Chondrocyte (in vitro differentiated cells): ENCODE results near the gene PPFIA1. TPM values are rescaled to one million over a fixed set of nuclear protein-coding genes. Genes with fewer than 3 reads are reported as not detected.
A peak's percentile ranks its signal among the peaks of the same experiment; 100 is the strongest.

Experiments used
- DNase-seq: peaks from one replicate; pipeline ENCODE4 v3.0.0; 2021; ENCODE audit warnings: mixed read lengths, low spot score
- H3K27ac Mint-ChIP-seq: one replicate; pipeline ENCODE4 v1.8.0; 2021; ENCODE audit warnings: mild to moderate bottlenecking, moderate library complexity, mixed read lengths; ENCODE audit not compliant: unreplicated experiment
- H3K27me3 Mint-ChIP-seq: 2 replicates; pipeline ENCODE4 v1.8.0; 2021; ENCODE audit warnings: low read depth, mixed read lengths
- H3K36me3 Mint-ChIP-seq: 2 replicates; pipeline ENCODE4 v1.8.0; 2021; ENCODE audit warnings: low read depth, mixed read lengths
- H3K4me1 Mint-ChIP-seq: 2 replicates; pipeline ENCODE4 v1.8.0; 2021; ENCODE audit warnings: low read depth, mild to moderate bottlenecking, mixed read lengths
- H3K4me3 Mint-ChIP-seq: one replicate; pipeline ENCODE4 v1.8.0; 2021; ENCODE audit warnings: mild to moderate bottlenecking, moderate library complexity, mixed read lengths; ENCODE audit not compliant: unreplicated experiment
- H3K9me3 Mint-ChIP-seq: 2 replicates; pipeline ENCODE4 v1.8.0; 2021; ENCODE audit warnings: low read depth, mixed read lengths
- total RNA-seq: library from RNA; stranded (reverse); gene quantifications from 3 replicates; pipeline ENCODE4 v1.2.1, GENCODE V29; 2021
- TF ChIP-seq, protein P1 (sequence below): fragments of 200-600 bp; sonication (generic); IDR thresholded peaks from 2 replicates; pipeline ENCODE4 v1.5.0; 2021; ENCODE audit warnings: antibody characterized with exemption, mild to moderate bottlenecking, moderate library complexity

Gene PPFIA1
- total RNA-seq, 1 donor from 2014 or later: 63.5 TPM

DNA sequence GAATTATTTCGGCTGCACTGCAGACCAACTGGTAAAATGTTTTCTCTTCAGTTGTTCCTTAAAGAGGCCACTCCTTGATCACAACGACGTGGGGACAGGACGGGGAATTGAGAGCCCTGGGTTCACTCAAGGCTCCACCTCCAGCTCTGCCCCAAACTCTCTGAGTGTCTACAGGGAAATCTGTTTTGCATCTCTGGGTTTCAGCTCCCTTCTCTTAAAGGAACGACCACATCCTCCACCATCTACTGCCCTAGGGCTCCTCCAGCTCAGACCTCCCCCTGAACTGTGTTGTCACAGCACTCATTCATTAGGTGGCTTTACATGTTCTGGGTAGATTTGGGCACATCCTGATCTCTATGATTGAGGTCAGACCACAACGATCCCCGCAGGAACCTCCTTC, 5.1 kb upstream of the PPFIA1 start:
- H3K4me3 Mint-ChIP-seq: no peak overlapping the region

DNA sequence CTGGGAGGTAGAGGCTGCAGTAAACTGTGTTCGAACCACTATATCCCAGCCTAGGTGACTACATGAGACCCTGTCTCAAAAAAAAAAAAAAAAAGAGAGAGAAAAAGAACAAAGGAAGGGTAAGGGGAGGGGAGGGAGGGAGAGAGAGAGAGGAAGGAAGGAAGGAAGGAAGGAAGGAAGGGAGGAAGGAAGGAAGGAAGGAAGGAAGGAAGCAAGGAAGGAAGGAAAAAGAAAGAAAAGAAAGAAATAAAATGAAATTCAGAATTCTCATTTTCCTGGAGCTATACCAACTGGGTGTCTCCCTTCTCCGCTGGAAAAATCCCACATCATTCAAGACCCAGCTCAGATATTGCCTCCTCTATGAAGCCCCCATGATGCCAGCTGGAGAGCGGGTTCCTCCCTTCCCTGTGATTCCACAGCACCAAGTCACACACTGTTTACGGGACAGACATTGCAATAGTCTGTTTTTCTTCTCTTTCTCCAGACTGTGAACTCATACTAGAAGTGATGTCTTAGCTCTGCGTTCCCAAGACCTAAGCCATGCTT, 3.0 kb upstream of the PPFIA1 start:
- H3K36me3 Mint-ChIP-seq: peaks cover 2% of the 10 kb centered on the region
- no peak overlapping the region for H3K4me3 Mint-ChIP-seq
- H3K27me3 Mint-ChIP-seq: peaks cover 5% of the 10 kb centered on the region
- H3K4me1 Mint-ChIP-seq: peaks cover 20% of the 10 kb centered on the region
- no peak overlapping the region for H3K27ac Mint-ChIP-seq
- DNase-seq: peak; percentile 2
- TF ChIP-seq, protein P1, sequence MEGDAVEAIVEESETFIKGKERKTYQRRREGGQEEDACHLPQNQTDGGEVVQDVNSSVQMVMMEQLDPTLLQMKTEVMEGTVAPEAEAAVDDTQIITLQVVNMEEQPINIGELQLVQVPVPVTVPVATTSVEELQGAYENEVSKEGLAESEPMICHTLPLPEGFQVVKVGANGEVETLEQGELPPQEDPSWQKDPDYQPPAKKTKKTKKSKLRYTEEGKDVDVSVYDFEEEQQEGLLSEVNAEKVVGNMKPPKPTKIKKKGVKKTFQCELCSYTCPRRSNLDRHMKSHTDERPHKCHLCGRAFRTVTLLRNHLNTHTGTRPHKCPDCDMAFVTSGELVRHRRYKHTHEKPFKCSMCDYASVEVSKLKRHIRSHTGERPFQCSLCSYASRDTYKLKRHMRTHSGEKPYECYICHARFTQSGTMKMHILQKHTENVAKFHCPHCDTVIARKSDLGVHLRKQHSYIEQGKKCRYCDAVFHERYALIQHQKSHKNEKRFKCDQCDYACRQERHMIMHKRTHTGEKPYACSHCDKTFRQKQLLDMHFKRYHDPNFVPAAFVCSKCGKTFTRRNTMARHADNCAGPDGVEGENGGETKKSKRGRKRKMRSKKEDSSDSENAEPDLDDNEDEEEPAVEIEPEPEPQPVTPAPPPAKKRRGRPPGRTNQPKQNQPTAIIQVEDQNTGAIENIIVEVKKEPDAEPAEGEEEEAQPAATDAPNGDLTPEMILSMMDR: no peak
- H3K9me3 Mint-ChIP-seq: no peaks in the 10 kb centered on the region

More for the DNA sequence above, 5.1 kb upstream of the PPFIA1 start:
- Mint-ChIP-seq H3K36me3 (no peaks in the 10 kb centered on the region), H3K4me1 (peaks cover 17% of the 10 kb centered on the region), H3K27ac (no peak overlapping the region), H3K27me3 (peaks cover 5% of the 10 kb centered on the region), H3K9me3 (no peaks in the 10 kb centered on the region)
- no peak for DNase-seq
- TF ChIP-seq, protein P1: no peak

DNA sequence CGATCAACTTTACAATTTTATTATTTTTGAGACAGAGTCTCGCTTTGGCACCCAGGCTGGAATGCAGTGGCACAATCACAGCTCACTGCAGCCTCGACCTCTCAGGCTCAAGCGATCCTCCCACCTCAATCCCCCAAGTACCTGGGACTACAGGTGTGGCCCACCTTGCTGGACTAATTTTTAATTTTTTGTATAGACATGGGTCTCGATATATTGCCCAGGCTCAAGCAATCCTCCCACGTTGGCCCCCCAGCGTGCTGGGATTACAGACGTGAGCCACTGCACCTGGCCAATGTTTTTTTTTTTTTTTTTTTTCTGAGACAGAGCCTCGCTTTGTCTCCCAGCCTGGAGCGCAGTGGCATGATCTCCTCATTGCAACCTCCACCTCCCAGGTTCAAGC, 2.0 kb upstream of the PPFIA1 start:
- Mint-ChIP-seq H3K27me3 (peaks cover 5% of the 10 kb centered on the region), H3K9me3 (no peaks in the 10 kb centered on the region), H3K4me1 (peaks cover 29% of the 10 kb centered on the region), H3K27ac (no peak overlapping the region), H3K36me3 (peaks cover 5% of the 10 kb centered on the region), H3K4me3 (no peak overlapping the region)
- DNase-seq: peak; percentile 24
- TF ChIP-seq, protein P1: no peak

DNA sequence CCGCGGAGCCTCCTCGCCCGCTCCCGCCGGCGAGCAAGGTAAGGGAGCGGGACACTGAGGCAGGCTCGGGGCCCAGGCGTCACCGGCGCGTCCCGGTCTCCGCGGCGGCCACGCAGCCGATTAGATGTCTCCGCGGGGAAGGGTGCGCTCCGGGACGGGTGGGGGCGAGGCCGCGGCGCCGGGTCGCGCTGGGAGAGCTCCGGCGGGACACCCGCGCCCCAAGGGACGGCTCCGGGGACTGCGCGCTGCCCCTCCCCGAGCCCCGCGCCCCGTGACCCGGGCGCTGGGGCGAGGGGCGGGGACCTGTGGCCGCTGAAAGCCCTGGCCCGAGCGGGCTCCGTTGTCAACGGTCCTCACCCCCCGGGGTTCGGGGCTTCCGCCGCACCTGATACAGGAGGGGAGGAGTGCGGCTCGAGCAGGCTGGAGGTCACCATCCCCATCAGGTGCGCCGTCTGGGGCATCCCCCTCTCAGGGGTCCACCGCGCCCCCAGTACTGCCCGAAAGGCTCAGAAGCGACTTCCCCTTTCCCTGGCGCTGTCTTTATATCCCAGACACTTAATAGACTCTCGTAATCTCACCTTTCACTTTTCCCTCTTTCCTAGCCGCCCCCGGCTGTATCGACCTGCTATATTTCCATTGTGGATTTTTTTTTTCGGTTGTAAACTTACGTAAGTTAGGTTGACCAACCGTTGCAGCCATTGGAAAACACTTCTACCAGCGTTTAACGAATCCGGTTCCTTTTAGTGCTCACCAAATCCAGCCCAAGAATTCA, 573 bp downstream of the PPFIA1 start:
- peaks cover 37% of the 10 kb centered on the region for H3K4me1 Mint-ChIP-seq
- DNase-seq: peak; percentile 90

DNA sequence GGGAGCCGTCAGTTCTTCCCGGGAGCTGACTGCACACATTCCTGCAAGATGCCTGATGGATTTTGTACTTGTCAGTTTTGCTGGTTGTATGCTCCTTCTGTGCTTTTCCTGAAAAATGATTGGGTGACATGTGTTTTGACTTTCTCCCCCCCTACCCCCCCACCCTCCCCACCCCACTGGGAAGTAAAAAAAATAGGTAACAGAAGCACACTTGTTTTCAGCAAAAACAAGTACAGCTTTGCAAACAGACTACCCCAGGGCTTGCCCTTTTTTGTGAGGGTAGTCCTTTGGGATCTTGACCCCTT, 1.1 kb downstream of the PPFIA1 start:
- TF ChIP-seq, protein P1: no peak
- Mint-ChIP-seq H3K9me3 (no peaks in the 10 kb centered on the region), H3K27ac (peak overlapping the region; percentile 94), H3K36me3 (peaks cover 16% of the 10 kb centered on the region), H3K27me3 (peaks cover 5% of the 10 kb centered on the region), H3K4me3 (peak overlapping the region; percentile 92), H3K4me1 (peaks cover 37% of the 10 kb centered on the region)
- no peak for DNase-seq

More for the DNA sequence above, 573 bp downstream of the PPFIA1 start:
- H3K9me3 Mint-ChIP-seq: no peaks in the 10 kb centered on the region
- TF ChIP-seq, protein P1: peak; percentile 21
- peaks cover 5% of the 10 kb centered on the region for H3K27me3 Mint-ChIP-seq
- H3K36me3 Mint-ChIP-seq: peaks cover 15% of the 10 kb centered on the region
- peak overlapping the region; percentile 94 for H3K27ac Mint-ChIP-seq
- H3K4me3 Mint-ChIP-seq: peak overlapping the region; percentile 92
